ENCODE data around the gene MAN2A2.

GRCh38 chr15:90864507-90864906 is 38.6 kb upstream of the MAN2A2 start:
- TF ChIP-seq EP300 (IDR thresholded peaks at IDR 0.05; ENCODE audit: borderline replicate concordance) (no peak), CREB1 (IDR thresholded peaks at IDR 0.05; ENCODE audit: low read depth) (no peak)
